HG02884 (cell line): Measurements from ENCODE around the gene NOX5.

ENCODE experiments used
- ATAC-seq: cut with Tn5 transposase; IDR thresholded peaks from one replicate; pipeline ENCODE4 v1.9.1; 2021; ENCODE audit warnings: mild to moderate bottlenecking, moderate library complexity; ENCODE audit not compliant: unreplicated experiment

Gene NOX5

GRCh38 chr15:69094124-69094921 lies 79.8 kb downstream of the NOX5 start:
- ATAC-seq: no peak

- no peak for ATAC-seq
Observed at GRCh38 chr15:69095274-69095673, 80.8 kb downstream of the NOX5 start.

- no peak for ATAC-seq
Observed at GRCh38 chr15:69096196-69096595, 81.7 kb downstream of the NOX5 start.

GRCh38 chr15:69096626-69097025 lies 82.1 kb downstream of the NOX5 start:
- no peak for ATAC-seq

- no peak for ATAC-seq
Observed at GRCh38 chr15:69098771-69099170, 84.3 kb downstream of the NOX5 start.

- no peak for ATAC-seq
Observed at GRCh38 chr15:69099941-69100340, 85.4 kb downstream of the NOX5 start.

- no peak for ATAC-seq
Observed at GRCh38 chr15:69100821-69101220, 86.3 kb downstream of the NOX5 start.

GRCh38 chr15:69104050-69104750 lies 89.7 kb downstream of the NOX5 start:
- ATAC-seq: no peak

- ATAC-seq: no peak
Observed at GRCh38 chr15:69105451-69105985, 91.0 kb downstream of the NOX5 start.

- no peak for ATAC-seq
Observed at GRCh38 chr15:69107025-69107620, 92.6 kb downstream of the NOX5 start.
